ENCODE results near the gene FAN1.

GRCh38 chr15:30922480-30923311 lies 19.0 kb downstream of the FAN1 start:
- no peak for TF ChIP-seq EZH2 (IDR thresholded peaks at IDR 0.05; ENCODE audit: low read depth)
- TF ChIP-seq, protein P1, sequence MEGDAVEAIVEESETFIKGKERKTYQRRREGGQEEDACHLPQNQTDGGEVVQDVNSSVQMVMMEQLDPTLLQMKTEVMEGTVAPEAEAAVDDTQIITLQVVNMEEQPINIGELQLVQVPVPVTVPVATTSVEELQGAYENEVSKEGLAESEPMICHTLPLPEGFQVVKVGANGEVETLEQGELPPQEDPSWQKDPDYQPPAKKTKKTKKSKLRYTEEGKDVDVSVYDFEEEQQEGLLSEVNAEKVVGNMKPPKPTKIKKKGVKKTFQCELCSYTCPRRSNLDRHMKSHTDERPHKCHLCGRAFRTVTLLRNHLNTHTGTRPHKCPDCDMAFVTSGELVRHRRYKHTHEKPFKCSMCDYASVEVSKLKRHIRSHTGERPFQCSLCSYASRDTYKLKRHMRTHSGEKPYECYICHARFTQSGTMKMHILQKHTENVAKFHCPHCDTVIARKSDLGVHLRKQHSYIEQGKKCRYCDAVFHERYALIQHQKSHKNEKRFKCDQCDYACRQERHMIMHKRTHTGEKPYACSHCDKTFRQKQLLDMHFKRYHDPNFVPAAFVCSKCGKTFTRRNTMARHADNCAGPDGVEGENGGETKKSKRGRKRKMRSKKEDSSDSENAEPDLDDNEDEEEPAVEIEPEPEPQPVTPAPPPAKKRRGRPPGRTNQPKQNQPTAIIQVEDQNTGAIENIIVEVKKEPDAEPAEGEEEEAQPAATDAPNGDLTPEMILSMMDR (conservative IDR thresholded peaks at IDR 0.05), result no peak

Measured in PC-9 (cell line).